WTC11 (cell line): ENCODE data around the gene CNDP1. TPM values are rescaled to one million over a fixed set of nuclear protein-coding genes. Genes with fewer than 3 reads are reported as not detected.

ENCODE experiments used
- ATAC-seq: fragments of 200-7000 bp; cut with Tn5 transposase; 2 replicates; pipeline ENCODE4 v1.10.0; 2021; ENCODE audit warnings: mild to moderate bottlenecking, moderate library complexity
- CTCF ChIA-PET: fragments of 300-600 bp; sonication (Branson Sonifier 250); formaldehyde crosslinking; loops from one replicate; lab custom pipeline; 2021; ENCODE audit warnings: antibody characterized with exemption; lab: Charles Lee
- POLR2A ChIA-PET: fragments of 350-600 bp; sonication (Branson Sonifier 250); formaldehyde crosslinking; loops from one replicate; lab custom pipeline; 2021; ENCODE audit warnings: antibody characterized with exemption; lab: Charles Lee
- DNase-seq: peaks from one replicate; pipeline ENCODE4 v3.0.0; 2021; ENCODE audit warnings: low spot score
- H3K27ac Mint-ChIP-seq: 2 replicates; pipeline ENCODE4 v1.8.0; 2021; ENCODE audit warnings: mixed read lengths
- H3K27me3 Mint-ChIP-seq: 2 replicates; pipeline ENCODE4 v1.8.0; 2021; ENCODE audit warnings: low read depth, mild to moderate bottlenecking, moderate library complexity, mixed read lengths
- H3K36me3 Mint-ChIP-seq: 2 replicates; pipeline ENCODE4 v1.8.0; 2021; ENCODE audit warnings: mixed read lengths
- H3K4me1 Mint-ChIP-seq: 2 replicates; pipeline ENCODE4 v1.8.0; 2022; ENCODE audit warnings: mixed read lengths
- H3K4me3 Mint-ChIP-seq: 2 replicates; pipeline ENCODE4 v1.8.0; 2021; ENCODE audit warnings: mild to moderate bottlenecking, moderate library complexity, mixed read lengths
- H3K9me3 Mint-ChIP-seq: 2 replicates; pipeline ENCODE4 v1.8.0; 2021; ENCODE audit warnings: mixed read lengths
- ATF1 ChIP-seq: sonication (generic); formaldehyde crosslinking; IDR thresholded peaks from 2 replicates; pipeline ENCODE4 v1.8.1; 2023; ENCODE audit warnings: mild to moderate bottlenecking, moderate library complexity, missing genetic modification reagents
- CREB1 ChIP-seq: sonication (generic); formaldehyde crosslinking; IDR thresholded peaks from 2 replicates; pipeline ENCODE4 v1.8.0; 2023; ENCODE audit warnings: mild to moderate bottlenecking, missing genetic modification reagents
- CREM ChIP-seq: sonication (generic); formaldehyde crosslinking; IDR thresholded peaks from 2 replicates; pipeline ENCODE4 v1.8.1; 2022; ENCODE audit warnings: mild to moderate bottlenecking, missing genetic modification reagents, moderate library complexity
- ELF4 ChIP-seq: sonication (generic); formaldehyde crosslinking; IDR thresholded peaks from 2 replicates; pipeline ENCODE4 v1.8.1; 2022; ENCODE audit warnings: low read depth, mild to moderate bottlenecking, moderate library complexity, missing genetic modification reagents
- ESRRA ChIP-seq: sonication (generic); formaldehyde crosslinking; IDR thresholded peaks from 2 replicates; pipeline ENCODE4 v1.8.1; 2022; ENCODE audit warnings: mild to moderate bottlenecking, missing genetic modification reagents, borderline replicate concordance
- FOXK1 ChIP-seq: sonication (generic); formaldehyde crosslinking; IDR thresholded peaks from 2 replicates; pipeline ENCODE4 v1.8.0; 2022; ENCODE audit warnings: mild to moderate bottlenecking, moderate library complexity, missing genetic modification reagents
- HMGXB4 ChIP-seq: sonication (generic); formaldehyde crosslinking; IDR thresholded peaks from 2 replicates; pipeline ENCODE4 v1.8.1; 2023; ENCODE audit warnings: mild to moderate bottlenecking, moderate library complexity, missing genetic modification reagents
- KAT7 ChIP-seq: sonication (generic); formaldehyde crosslinking; IDR thresholded peaks from 2 replicates; pipeline ENCODE4 v1.8.1; 2023; ENCODE audit warnings: missing genetic modification reagents, mild to moderate bottlenecking, borderline replicate concordance
- MXD4 ChIP-seq: fragments of 250-450 bp; sonication (Bioruptor Pico); IDR thresholded peaks from 2 replicates; pipeline ENCODE4 v1.8.0; 2021; ENCODE audit warnings: mild to moderate bottlenecking, moderate library complexity, borderline replicate concordance
- NR1H2 ChIP-seq: sonication (generic); formaldehyde crosslinking; IDR thresholded peaks from 2 replicates; pipeline ENCODE4 v1.9.0; 2021; ENCODE audit warnings: mild to moderate bottlenecking, moderate library complexity, missing genetic modification reagents
- OVOL2 ChIP-seq: fragments of 250-450 bp; sonication (Bioruptor Pico); IDR thresholded peaks from 2 replicates; pipeline ENCODE4 v1.9.0; 2021; ENCODE audit warnings: mild to moderate bottlenecking, borderline replicate concordance
- RELA ChIP-seq: sonication (generic); formaldehyde crosslinking; IDR thresholded peaks from 2 replicates; pipeline ENCODE4 v1.8.1; 2022; ENCODE audit warnings: missing genetic modification reagents, mild to moderate bottlenecking, borderline replicate concordance
- RORB ChIP-seq: fragments of 250-450 bp; sonication (Bioruptor Pico); IDR thresholded peaks from 2 replicates; pipeline ENCODE4 v1.9.0; 2021; ENCODE audit warnings: mild to moderate bottlenecking
- SOX15 ChIP-seq: fragments of 250-450 bp; sonication (Bioruptor Pico); IDR thresholded peaks from 2 replicates; pipeline ENCODE4 v1.9.0; 2021; ENCODE audit warnings: mild to moderate bottlenecking
- TEAD1 ChIP-seq: sonication (generic); formaldehyde crosslinking; IDR thresholded peaks from 2 replicates; pipeline ENCODE4 v1.8.0; 2022; ENCODE audit warnings: mild to moderate bottlenecking, missing genetic modification reagents
- ZBTB21 ChIP-seq: sonication (generic); formaldehyde crosslinking; IDR thresholded peaks from 2 replicates; pipeline ENCODE4 v1.8.1; 2023; ENCODE audit warnings: mild to moderate bottlenecking, missing genetic modification reagents, borderline replicate concordance
- ZNF138 ChIP-seq: sonication (generic); formaldehyde crosslinking; conservative IDR thresholded peaks from 2 replicates; pipeline ENCODE4 v1.8.1; 2022; ENCODE audit warnings: mild to moderate bottlenecking, moderate library complexity, missing genetic modification reagents
- ZNF219 ChIP-seq: sonication (generic); formaldehyde crosslinking; IDR thresholded peaks from 2 replicates; pipeline ENCODE4 v1.8.0; 2023; ENCODE audit warnings: missing genetic modification reagents, mild to moderate bottlenecking, borderline replicate concordance
- ZNF232 ChIP-seq: sonication (generic); formaldehyde crosslinking; IDR thresholded peaks from 2 replicates; pipeline ENCODE4 v1.8.0; 2022; ENCODE audit warnings: mild to moderate bottlenecking, missing genetic modification reagents
- total RNA-seq: library from RNA; stranded (reverse); gene quantifications from 3 replicates; pipeline ENCODE4 v1.2.3, GENCODE V29; 2021
- TF ChIP-seq, protein P1 (sequence below): sonication (generic); formaldehyde crosslinking; IDR thresholded peaks from 2 replicates; pipeline ENCODE4 v1.8.0; 2022; ENCODE audit warnings: mild to moderate bottlenecking, missing genetic modification reagents
- TF ChIP-seq, protein P2 (sequence below): fragments of 250-450 bp; sonication (Bioruptor Pico); IDR thresholded peaks from 2 replicates; pipeline ENCODE4 v1.9.0; 2021; ENCODE audit warnings: moderate library complexity, mild to moderate bottlenecking, inconsistent platforms, borderline replicate concordance
- TF ChIP-seq, protein P3 (sequence below): sonication (generic); formaldehyde crosslinking; IDR thresholded peaks from 2 replicates; pipeline ENCODE4 v1.8.0; 2022; ENCODE audit warnings: missing genetic modification reagents
- TF ChIP-seq, protein P4 (sequence below): fragments of 250-450 bp; sonication (Bioruptor Pico); IDR thresholded peaks from 2 replicates; pipeline ENCODE4 v1.9.0; 2021; ENCODE audit warnings: mild to moderate bottlenecking

CNDP1 gene
- total RNA-seq, 1 experiment from 2014 or later: 0.28 TPM

DNA sequence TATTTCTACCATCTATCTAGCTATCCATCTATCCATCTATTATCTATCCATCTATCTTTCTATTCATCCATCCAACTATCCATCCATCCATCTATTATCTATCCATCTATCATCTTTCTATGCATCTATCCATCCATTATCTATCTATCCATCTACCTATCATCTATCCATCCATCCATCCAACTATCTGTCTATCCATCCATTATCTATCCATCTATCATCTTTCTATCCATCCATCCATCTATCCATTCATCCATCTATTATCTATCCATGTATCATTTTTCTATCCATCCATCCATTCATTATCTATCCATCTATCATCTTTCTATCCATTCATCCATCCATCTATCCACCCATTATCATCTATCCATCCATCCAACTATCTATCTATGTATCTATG, 38.8 kb downstream of the CNDP1 start:
- Mint-ChIP-seq H3K27ac (no peak overlapping the region), H3K4me3 (no peak overlapping the region), H3K27me3 (peaks cover 8% of the 10 kb centered on the region), H3K4me1 (peaks cover 12% of the 10 kb centered on the region), H3K36me3 (0 out of 2 replicates have a peak, but pooled peaks cover 2% of the 10 kb centered on the region), H3K9me3 (peaks cover 30% of the 10 kb centered on the region)
- no peak for TF ChIP-seq ZBTB21 (CRISPR knock-in tag)
- TF ChIP-seq RORB (CRISPR knock-in tag): no peak
- no peak for TF ChIP-seq MXD4 (CRISPR knock-in tag)
- TF ChIP-seq KAT7 (CRISPR knock-in tag): no peak
- TF ChIP-seq NR1H2 (CRISPR knock-in tag): no peak
- no peak for TF ChIP-seq HMGXB4 (CRISPR knock-in tag)
- TF ChIP-seq ZNF219 (CRISPR knock-in tag): no peak
- TF ChIP-seq, protein P1, sequence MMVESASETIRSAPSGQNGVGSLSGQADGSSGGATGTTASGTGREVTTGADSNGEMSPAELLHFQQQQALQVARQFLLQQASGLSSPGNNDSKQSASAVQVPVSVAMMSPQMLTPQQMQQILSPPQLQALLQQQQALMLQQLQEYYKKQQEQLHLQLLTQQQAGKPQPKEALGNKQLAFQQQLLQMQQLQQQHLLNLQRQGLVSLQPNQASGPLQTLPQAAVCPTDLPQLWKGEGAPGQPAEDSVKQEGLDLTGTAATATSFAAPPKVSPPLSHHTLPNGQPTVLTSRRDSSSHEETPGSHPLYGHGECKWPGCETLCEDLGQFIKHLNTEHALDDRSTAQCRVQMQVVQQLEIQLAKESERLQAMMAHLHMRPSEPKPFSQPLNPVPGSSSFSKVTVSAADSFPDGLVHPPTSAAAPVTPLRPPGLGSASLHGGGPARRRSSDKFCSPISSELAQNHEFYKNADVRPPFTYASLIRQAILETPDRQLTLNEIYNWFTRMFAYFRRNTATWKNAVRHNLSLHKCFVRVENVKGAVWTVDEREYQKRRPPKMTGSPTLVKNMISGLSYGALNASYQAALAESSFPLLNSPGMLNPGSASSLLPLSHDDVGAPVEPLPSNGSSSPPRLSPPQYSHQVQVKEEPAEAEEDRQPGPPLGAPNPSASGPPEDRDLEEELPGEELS: no peak
- no peak for TF ChIP-seq CREM (CRISPR knock-in tag)
- no peak for TF ChIP-seq ATF1 (CRISPR knock-in tag)
- TF ChIP-seq, protein P2, sequence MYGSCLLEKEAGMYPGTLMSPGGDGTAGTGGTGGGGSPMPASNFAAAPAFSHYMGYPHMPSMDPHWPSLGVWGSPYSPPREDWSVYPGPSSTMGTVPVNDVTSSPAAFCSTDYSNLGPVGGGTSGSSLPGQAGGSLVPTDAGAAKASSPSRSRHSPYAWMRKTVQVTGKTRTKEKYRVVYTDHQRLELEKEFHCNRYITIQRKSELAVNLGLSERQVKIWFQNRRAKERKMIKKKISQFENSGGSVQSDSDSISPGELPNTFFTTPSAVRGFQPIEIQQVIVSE (CRISPR knock-in tag): no peak
- no peak for TF ChIP-seq ZNF138 (CRISPR knock-in tag)
- no peak for TF ChIP-seq FOXK1 (CRISPR knock-in tag)
- TF ChIP-seq CREB1: no peak
- TF ChIP-seq ESRRA (CRISPR knock-in tag): no peak
- no peak for TF ChIP-seq ELF4 (CRISPR knock-in tag)
- TF ChIP-seq, protein P3, sequence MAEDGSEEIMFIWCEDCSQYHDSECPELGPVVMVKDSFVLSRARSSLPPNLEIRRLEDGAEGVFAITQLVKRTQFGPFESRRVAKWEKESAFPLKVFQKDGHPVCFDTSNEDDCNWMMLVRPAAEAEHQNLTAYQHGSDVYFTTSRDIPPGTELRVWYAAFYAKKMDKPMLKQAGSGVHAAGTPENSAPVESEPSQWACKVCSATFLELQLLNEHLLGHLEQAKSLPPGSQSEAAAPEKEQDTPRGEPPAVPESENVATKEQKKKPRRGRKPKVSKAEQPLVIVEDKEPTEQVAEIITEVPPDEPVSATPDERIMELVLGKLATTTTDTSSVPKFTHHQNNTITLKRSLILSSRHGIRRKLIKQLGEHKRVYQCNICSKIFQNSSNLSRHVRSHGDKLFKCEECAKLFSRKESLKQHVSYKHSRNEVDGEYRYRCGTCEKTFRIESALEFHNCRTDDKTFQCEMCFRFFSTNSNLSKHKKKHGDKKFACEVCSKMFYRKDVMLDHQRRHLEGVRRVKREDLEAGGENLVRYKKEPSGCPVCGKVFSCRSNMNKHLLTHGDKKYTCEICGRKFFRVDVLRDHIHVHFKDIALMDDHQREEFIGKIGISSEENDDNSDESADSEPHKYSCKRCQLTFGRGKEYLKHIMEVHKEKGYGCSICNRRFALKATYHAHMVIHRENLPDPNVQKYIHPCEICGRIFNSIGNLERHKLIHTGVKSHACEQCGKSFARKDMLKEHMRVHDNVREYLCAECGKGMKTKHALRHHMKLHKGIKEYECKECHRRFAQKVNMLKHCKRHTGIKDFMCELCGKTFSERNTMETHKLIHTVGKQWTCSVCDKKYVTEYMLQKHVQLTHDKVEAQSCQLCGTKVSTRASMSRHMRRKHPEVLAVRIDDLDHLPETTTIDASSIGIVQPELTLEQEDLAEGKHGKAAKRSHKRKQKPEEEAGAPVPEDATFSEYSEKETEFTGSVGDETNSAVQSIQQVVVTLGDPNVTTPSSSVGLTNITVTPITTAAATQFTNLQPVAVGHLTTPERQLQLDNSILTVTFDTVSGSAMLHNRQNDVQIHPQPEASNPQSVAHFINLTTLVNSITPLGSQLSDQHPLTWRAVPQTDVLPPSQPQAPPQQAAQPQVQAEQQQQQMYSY (CRISPR knock-in tag): no peak
- POLR2A ChIA-PET: no interaction called here
- DNase-seq (no peak), ATAC-seq (no peak)
- CTCF ChIA-PET: no interaction called here

GRCh38 chr18:74574916-74575315, 40.6 kb downstream of the CNDP1 start:
- no peak for ATAC-seq
- CTCF ChIA-PET: no interaction called here
- no peak for TF ChIP-seq ZNF232 (CRISPR knock-in tag)
- no peak for TF ChIP-seq OVOL2 (CRISPR knock-in tag)
- no peak for TF ChIP-seq RELA (CRISPR knock-in tag)
- TF ChIP-seq TEAD1 (CRISPR knock-in tag): no peak
- TF ChIP-seq, protein P4, sequence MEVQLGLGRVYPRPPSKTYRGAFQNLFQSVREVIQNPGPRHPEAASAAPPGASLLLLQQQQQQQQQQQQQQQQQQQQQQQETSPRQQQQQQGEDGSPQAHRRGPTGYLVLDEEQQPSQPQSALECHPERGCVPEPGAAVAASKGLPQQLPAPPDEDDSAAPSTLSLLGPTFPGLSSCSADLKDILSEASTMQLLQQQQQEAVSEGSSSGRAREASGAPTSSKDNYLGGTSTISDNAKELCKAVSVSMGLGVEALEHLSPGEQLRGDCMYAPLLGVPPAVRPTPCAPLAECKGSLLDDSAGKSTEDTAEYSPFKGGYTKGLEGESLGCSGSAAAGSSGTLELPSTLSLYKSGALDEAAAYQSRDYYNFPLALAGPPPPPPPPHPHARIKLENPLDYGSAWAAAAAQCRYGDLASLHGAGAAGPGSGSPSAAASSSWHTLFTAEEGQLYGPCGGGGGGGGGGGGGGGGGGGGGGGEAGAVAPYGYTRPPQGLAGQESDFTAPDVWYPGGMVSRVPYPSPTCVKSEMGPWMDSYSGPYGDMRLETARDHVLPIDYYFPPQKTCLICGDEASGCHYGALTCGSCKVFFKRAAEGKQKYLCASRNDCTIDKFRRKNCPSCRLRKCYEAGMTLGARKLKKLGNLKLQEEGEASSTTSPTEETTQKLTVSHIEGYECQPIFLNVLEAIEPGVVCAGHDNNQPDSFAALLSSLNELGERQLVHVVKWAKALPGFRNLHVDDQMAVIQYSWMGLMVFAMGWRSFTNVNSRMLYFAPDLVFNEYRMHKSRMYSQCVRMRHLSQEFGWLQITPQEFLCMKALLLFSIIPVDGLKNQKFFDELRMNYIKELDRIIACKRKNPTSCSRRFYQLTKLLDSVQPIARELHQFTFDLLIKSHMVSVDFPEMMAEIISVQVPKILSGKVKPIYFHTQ (CRISPR knock-in tag): no peak
- TF ChIP-seq SOX15 (CRISPR knock-in tag): no peak

More at GRCh38 chr18:74574916-74575315, 40.6 kb downstream of the CNDP1 start:
- H3K4me1 Mint-ChIP-seq: peaks cover 23% of the 10 kb centered on the region
- peaks cover 5% of the 10 kb centered on the region for H3K27me3 Mint-ChIP-seq
- H3K36me3 Mint-ChIP-seq: no peaks in the 10 kb centered on the region
- POLR2A ChIA-PET: interaction anchor here (0.7 kb wide), 1 partner anchor 762 kb away, joined by 4 read pairs; no protein-coding TSS in a partner anchor
- H3K27ac Mint-ChIP-seq: peak overlapping the region; percentile 31; the same call in 1 of the 2 replicates
- DNase-seq: no peak
- H3K9me3 Mint-ChIP-seq: peaks cover 14% of the 10 kb centered on the region
- H3K4me3 Mint-ChIP-seq: no peak overlapping the region
